ENCODE results near the gene PGGT1B.

PGGT1B gene

GRCh38 chr5:115262321-115263077 lies at the start of gene PGGT1B:
Gene PGGT1B, minus strand, starts transcription at chr5:115262877. Its CDS starts 26 bp downstream, at chr5:115262851.
- peak; percentile 21 for DNase-seq

- DNase-seq = peak; percentile 3
Measured at GRCh38 chr5:115309751-115310370, 47.2 kb upstream of the PGGT1B start.

GRCh38 chr5:115308815-115309214 lies 46.1 kb upstream of the PGGT1B start:
- DNase-seq = no peak

- DNase-seq = no peak
Measured at GRCh38 chr5:115306011-115306536, 43.4 kb upstream of the PGGT1B start.

GRCh38 chr5:115304496-115304895 lies 41.8 kb upstream of the PGGT1B start:
- no peak for DNase-seq

- no peak for DNase-seq
Measured at GRCh38 chr5:115298811-115299210, 36.1 kb upstream of the PGGT1B start.

- DNase-seq = no peak
Measured at GRCh38 chr5:115297031-115297430, 34.4 kb upstream of the PGGT1B start.

- peak; percentile 3 for DNase-seq
Measured at GRCh38 chr5:115296124-115297022, 33.7 kb upstream of the PGGT1B start, which contains the start of gene CCDC112. Gene CCDC112, minus strand, starts transcription at chr5:115296654. Its CDS starts 111 bp downstream, at chr5:115296543.

- DNase-seq = no peak
Measured at GRCh38 chr5:115295777-115296123, 33.1 kb upstream of the PGGT1B start.

- DNase-seq = no peak
Measured at GRCh38 chr5:115291397-115291796, 28.7 kb upstream of the PGGT1B start.

- no peak for DNase-seq
Measured at GRCh38 chr5:115289104-115289503, 26.4 kb upstream of the PGGT1B start.

GRCh38 chr5:115284021-115284420 lies 21.3 kb upstream of the PGGT1B start:
- DNase-seq = no peak

GRCh38 chr5:115282131-115282530 lies 19.5 kb upstream of the PGGT1B start:
- DNase-seq = no peak

GRCh38 chr5:115274584-115274983 lies 11.9 kb upstream of the PGGT1B start:
- DNase-seq = no peak

GRCh38 chr5:115272297-115272958 lies 9.8 kb upstream of the PGGT1B start:
- no peak for DNase-seq

GRCh38 chr5:115271295-115272050 lies 8.8 kb upstream of the PGGT1B start:
- DNase-seq = no peak

GRCh38 chr5:115267617-115268016 lies 4.9 kb upstream of the PGGT1B start:
- DNase-seq = no peak

GRCh38 chr5:115265220-115265619 lies 2.5 kb upstream of the PGGT1B start:
- DNase-seq = no peak

GRCh38 chr5:115264786-115265185 lies 2.1 kb upstream of the PGGT1B start:
- no peak for DNase-seq

- DNase-seq = no peak
Measured at GRCh38 chr5:115263078-115263380, 352 bp upstream of the PGGT1B start.

GRCh38 chr5:115262011-115262320 lies 711 bp downstream of the PGGT1B start:
- DNase-seq = no peak

- DNase-seq = no peak
Measured at GRCh38 chr5:115260248-115260647, 2.4 kb downstream of the PGGT1B start.

Measured in KG1 (cell line).